Bronchial epithelial cell (primary cell): ENCODE results near the gene GANC. TPM values are rescaled to one million over a fixed set of nuclear protein-coding genes. Genes with fewer than 3 reads are reported as not detected.
"Not testable (repeated sequence)": the region's sequence is repeated elsewhere in the genome, so short reads cannot be mapped to it uniquely, and the experiment has no call there.

Source experiments
- DNase-seq: peaks from one replicate; pipeline ENCODE4 v3.0.0-alpha.2; 2010; ENCODE audit warnings: low read depth
- FAIRE-seq: peaks from 2 replicates; lab custom pipeline; 2011; peaks lifted over from hg19 to GRCh38; lab: Jason Lieb, UNC
- H3K27me3 ChIP-seq: 2 replicates; pipeline ENCODE4 v1.5.1; 2011; ENCODE audit warnings: low read length; ENCODE audit not compliant: control insufficient read depth, insufficient read depth
- H3K36me3 ChIP-seq: 2 replicates; pipeline ENCODE4 v1.5.1; 2011; ENCODE audit warnings: low read length; ENCODE audit not compliant: control insufficient read depth, insufficient read depth
- H3K4me3 ChIP-seq: 2 replicates; pipeline ENCODE4 v1.5.1; 2011; ENCODE audit warnings: mild to moderate bottlenecking, low read depth, low read length, control low read depth
- total RNA-seq: library from RNA; depleted of rRNA; stranded (reverse); fragments of >200 nt; gene quantifications from 2 replicates; pipeline ENCODE4 v1.2.1, GENCODE V29; 2014
- TF ChIP-seq, protein P1 (sequence below): IDR thresholded peaks from 2 replicates; pipeline ENCODE4 v1.5.1; 2011; ENCODE audit warnings: mild to moderate bottlenecking, moderate library complexity, low read length, control low read depth, inconsistent platforms; ENCODE audit not compliant: insufficient read depth, severe bottlenecking

The GANC gene
- total RNA-seq, 1 donor from 2014 or later, result 13.2 TPM

- TF ChIP-seq, protein P1, sequence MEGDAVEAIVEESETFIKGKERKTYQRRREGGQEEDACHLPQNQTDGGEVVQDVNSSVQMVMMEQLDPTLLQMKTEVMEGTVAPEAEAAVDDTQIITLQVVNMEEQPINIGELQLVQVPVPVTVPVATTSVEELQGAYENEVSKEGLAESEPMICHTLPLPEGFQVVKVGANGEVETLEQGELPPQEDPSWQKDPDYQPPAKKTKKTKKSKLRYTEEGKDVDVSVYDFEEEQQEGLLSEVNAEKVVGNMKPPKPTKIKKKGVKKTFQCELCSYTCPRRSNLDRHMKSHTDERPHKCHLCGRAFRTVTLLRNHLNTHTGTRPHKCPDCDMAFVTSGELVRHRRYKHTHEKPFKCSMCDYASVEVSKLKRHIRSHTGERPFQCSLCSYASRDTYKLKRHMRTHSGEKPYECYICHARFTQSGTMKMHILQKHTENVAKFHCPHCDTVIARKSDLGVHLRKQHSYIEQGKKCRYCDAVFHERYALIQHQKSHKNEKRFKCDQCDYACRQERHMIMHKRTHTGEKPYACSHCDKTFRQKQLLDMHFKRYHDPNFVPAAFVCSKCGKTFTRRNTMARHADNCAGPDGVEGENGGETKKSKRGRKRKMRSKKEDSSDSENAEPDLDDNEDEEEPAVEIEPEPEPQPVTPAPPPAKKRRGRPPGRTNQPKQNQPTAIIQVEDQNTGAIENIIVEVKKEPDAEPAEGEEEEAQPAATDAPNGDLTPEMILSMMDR, result no peak
- H3K4me3 ChIP-seq, result no peak overlapping the region
- H3K36me3 ChIP-seq, result peaks cover 8% of the 10 kb centered on the region
- no peaks in the 10 kb centered on the region for H3K27me3 ChIP-seq
- DNase-seq (no peak), FAIRE-seq (no peak)
These were observed 51.3 kb downstream of the GANC start for GRCh38 chr15:42324308-42324707.

DNA sequence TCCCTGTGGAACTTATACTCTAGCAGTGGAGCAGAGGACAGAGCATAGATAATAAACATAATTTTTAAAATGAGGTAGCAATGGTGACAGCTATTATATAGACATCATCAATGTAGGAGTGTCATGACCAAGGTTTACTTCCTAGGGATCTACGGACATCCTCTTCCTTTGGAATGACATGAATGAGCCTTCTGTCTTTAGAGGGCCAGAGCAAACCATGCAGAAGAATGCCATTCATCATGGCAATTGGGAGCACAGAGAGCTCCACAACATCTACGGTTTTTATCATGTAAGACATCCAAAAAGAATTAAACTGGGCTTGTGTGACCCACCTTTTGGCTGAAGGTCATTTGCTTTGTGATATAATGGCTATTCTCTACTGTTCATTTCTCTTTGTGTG is 56.2 kb downstream of the GANC start:
- TF ChIP-seq, protein P1, result no peak
- Histone ChIP-seq H3K27me3 (no peaks in the 10 kb centered on the region), H3K36me3 (peaks cover 4% of the 10 kb centered on the region), H3K4me3 (no peak overlapping the region)
- DNase-seq (no peak), FAIRE-seq (no peak)

- Histone ChIP-seq H3K36me3 (peaks cover 4% of the 10 kb centered on the region), H3K4me3 (no peak overlapping the region), H3K27me3 (no peaks in the 10 kb centered on the region)
- no peak for DNase-seq
- no peak for FAIRE-seq
- TF ChIP-seq, protein P1, result no peak
These were observed 57.0 kb downstream of the GANC start for GRCh38 chr15:42329992-42330391.

DNA sequence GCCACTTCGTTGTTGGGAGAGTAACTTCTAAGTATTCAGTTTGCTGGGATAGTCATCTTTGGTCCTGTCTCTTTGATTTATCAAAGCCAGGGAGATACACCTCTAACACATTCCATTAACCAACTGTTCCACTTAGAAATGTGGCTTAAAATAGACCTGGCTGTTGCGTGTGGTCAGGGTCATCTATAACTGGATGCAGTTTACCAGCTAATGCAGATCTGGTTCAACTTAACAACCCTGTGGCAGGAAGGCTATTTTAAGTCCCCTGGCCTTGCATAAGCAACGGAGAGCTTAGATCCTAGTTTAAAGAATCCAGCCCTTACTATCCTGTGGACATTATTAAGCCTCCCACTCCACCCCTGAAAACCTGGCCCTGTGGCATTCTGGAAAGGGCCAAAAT is 58.2 kb downstream of the GANC start:
- no peak for FAIRE-seq
- Histone ChIP-seq H3K27me3 (no peaks in the 10 kb centered on the region), H3K4me3 (no peak overlapping the region), H3K36me3 (peaks cover 4% of the 10 kb centered on the region)
- TF ChIP-seq, protein P1, result no peak
- no peak for DNase-seq

DNA sequence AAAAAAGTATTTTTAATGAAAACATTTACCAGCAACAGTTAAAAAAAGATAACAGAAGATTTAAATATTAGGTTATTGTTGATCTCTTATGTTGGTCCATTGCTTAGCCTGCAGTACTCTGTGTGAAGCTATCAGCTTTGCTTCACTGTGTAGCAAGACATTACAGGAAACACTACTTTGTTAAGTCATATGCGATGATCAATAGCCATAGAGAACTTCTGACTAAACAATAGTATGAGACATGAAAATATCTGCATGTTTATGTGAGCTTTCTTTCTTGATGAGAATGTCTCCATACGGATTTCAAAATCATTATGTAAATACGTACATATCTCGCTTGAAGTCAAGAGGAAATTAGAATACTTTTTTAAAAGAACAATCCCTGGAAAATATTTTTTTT is 59.3 kb downstream of the GANC start:
- H3K27me3 ChIP-seq, result no peaks in the 10 kb centered on the region
- FAIRE-seq, result no peak
- no peak overlapping the region for H3K4me3 ChIP-seq
- H3K36me3 ChIP-seq, result peaks cover 4% of the 10 kb centered on the region
- TF ChIP-seq, protein P1, result no peak
- DNase-seq, result peak; percentile 76

DNA sequence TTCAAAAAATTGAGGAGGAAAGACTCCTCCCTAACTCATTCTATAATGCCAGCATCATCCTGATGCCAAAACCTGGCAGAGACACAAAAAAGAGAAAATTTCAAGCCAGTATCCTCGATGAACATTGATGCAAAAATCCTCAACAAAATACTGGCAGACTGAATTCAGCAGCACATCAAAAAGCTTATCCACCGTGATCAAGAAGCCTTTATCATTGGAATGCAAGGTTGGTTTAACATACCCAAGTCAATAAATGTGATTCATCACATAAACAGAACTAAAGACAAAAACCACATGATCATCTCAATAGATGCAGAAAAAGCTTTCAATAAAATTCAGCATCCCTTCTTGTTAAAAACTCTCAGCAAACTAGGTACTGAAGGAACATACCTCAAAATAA is 62.1 kb downstream of the GANC start:
- no peak for FAIRE-seq
- H3K4me3 ChIP-seq, result no peak overlapping the region
- DNase-seq, result no peak
- no peaks in the 10 kb centered on the region for H3K27me3 ChIP-seq
- TF ChIP-seq, protein P1, result no peak
- peaks cover 1% of the 10 kb centered on the region for H3K36me3 ChIP-seq

DNA sequence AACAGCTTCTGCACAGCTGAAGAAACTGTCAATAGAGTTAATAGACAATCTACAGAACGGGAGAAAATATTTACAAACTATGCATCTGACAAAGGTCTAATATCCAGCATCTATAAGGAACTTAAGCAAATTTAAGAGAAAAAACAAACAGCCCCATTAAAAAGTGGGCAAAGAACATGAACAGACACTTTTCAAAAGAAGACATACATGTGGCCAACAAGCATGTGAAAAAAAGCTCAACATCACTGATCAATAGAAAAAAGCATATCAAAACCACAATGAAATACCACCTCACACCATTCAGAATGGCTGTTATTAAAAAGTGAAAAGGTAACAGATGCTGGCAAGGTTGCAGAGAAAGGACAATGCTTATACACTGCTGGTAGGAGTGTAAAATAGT is 63.6 kb downstream of the GANC start:
- not testable (repeated sequence) for H3K27me3 ChIP-seq, FAIRE-seq, H3K4me3 ChIP-seq, DNase-seq, H3K36me3 ChIP-seq

- H3K27me3 ChIP-seq, H3K36me3 ChIP-seq, H3K4me3 ChIP-seq, DNase-seq, FAIRE-seq: not testable (repeated sequence)
These were observed 64.1 kb downstream of the GANC start for GRCh38 chr15:42337104-42337503.
